K562 (cell line): Measurements from ENCODE around the gene ADK. TPM values are rescaled to one million over a fixed set of nuclear protein-coding genes. Genes with fewer than 3 reads are reported as not detected.

Experiments used
- CHD1 ChIP-seq: fragments of 200-600 bp; sonication (generic); IDR thresholded peaks from one replicate; pipeline ENCODE4 v1.6.1; 2012; ENCODE audit warnings: mild to moderate bottlenecking, moderate library complexity, low read length, inconsistent platforms
- ELF4 ChIP-seq: fragments of 450-650 bp; formaldehyde crosslinking; IDR thresholded peaks from 2 replicates; pipeline ENCODE4 v1.4.0; 2022; ENCODE audit warnings: missing genetic modification characterization
- HNRNPUL1 ChIP-seq: fragments of 200-400 bp; formaldehyde crosslinking; IDR thresholded peaks from 2 replicates; pipeline ENCODE4 v1.6.1; 2017; ENCODE audit warnings: low read length
- HOXB6 ChIP-seq: fragments of 250-450 bp; sonication (Bioruptor Pico); IDR thresholded peaks from 2 replicates; pipeline ENCODE4 v1.5.1; 2022; ENCODE audit warnings: mild to moderate bottlenecking, borderline replicate concordance
- KAT2B ChIP-seq: IDR thresholded peaks from one replicate; pipeline ENCODE4 v1.6.1; 2012; ENCODE audit warnings: low read depth, mild to moderate bottlenecking, control low read depth, inconsistent platforms, low read length, moderate library complexity
- SIN3A ChIP-seq, 2 experiments: fragments of 150-350 bp in 1 of 2; IDR thresholded peaks; 2 replicates each; pipeline ENCODE4 v1.6.1; 2011 to 2016; ENCODE audit warnings: borderline replicate concordance in 2 of 2, low read depth in 2 of 2, low read length in 2 of 2, mild to moderate bottlenecking in 2 of 2, moderate library complexity in 2 of 2; ENCODE audit not compliant: control insufficient read depth in 1 of 2
- polyA plus RNA-seq, 8 experiments: library from polyadenylated mRNA; depleted of rRNA in 4 of 8; stranded (reverse) in 5 of 8; unstranded in 3 of 8; fragments of >200 nt; fragmentation: Nextera tagmentation in 2 of 8; fragmentation: Illumina TruSeq in 1 of 8; extraction: Ambion mirVana in 2 of 8; extraction: Trizol in 1 of 8; gene quantifications; 2 replicates each; pipeline versions ENCODE4 v1.2.1 to v1.2.3, GENCODE V29; 2011 to 2014; ENCODE audit warnings: inconsistent platforms in 1 of 8, missing spikeins in 1 of 8
- total RNA-seq, 7 experiments: library from RNA; depleted of rRNA in 6 of 7; stranded (reverse); fragments of >200 nt in 6 of 7; fragmentation: Illumina TruSeq in 2 of 7; extraction: Trizol in 2 of 7; gene quantifications; 2 replicates each; pipeline versions ENCODE4 v1.2.1 to v1.2.3, GENCODE V29; 2011 to 2021; ENCODE audit warnings: low replicate concordance in 1 of 7
- TF ChIP-seq, protein P1 (sequence below): fragments of 250-450 bp; sonication (Bioruptor Pico); IDR thresholded peaks from 2 replicates; pipeline ENCODE4 v1.4.0; 2020; ENCODE audit warnings: mild to moderate bottlenecking, moderate library complexity
- TF ChIP-seq, protein P2 (sequence below): IDR thresholded peaks from 3 replicates; pipeline ENCODE4 v1.6.1; 2011; ENCODE audit warnings: borderline replicate concordance, mild to moderate bottlenecking, moderate library complexity; ENCODE audit not compliant: insufficient read length; ENCODE audit errors: extremely low read depth
- TF ChIP-seq, protein P3 (sequence below): fragments of 450-650 bp; formaldehyde crosslinking; IDR thresholded peaks from 2 replicates; pipeline ENCODE4 v1.4.0; 2020; ENCODE audit warnings: mild to moderate bottlenecking, moderate library complexity

ADK gene
- total and polyA plus RNA-seq, 9 of the 15 experiments (the other 6 are each of a cell fraction or from before 2014, with no cell fraction given), result 54.2 to 97.8 (median 73.6) TPM

DNA sequence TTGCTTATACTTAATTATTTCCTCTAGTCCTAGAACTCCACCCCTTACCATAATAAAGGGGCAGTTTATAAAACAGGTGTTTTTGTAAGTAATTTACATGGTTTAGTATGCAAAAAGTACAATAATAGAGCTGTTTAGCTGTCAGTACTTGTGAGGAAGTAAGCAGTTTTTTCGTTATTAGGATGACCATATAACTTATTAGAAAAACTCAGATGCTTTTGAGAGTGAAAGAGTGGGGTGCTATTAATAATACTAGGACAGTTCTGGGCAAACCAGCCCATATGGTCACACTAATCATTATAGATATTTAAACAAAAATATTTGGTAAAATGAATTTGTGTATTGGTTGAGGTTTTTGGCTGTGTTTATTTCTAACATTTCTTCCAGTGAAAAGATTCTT is 473.5 kb downstream of the ADK start (continued):
- TF ChIP-seq, protein P1, sequence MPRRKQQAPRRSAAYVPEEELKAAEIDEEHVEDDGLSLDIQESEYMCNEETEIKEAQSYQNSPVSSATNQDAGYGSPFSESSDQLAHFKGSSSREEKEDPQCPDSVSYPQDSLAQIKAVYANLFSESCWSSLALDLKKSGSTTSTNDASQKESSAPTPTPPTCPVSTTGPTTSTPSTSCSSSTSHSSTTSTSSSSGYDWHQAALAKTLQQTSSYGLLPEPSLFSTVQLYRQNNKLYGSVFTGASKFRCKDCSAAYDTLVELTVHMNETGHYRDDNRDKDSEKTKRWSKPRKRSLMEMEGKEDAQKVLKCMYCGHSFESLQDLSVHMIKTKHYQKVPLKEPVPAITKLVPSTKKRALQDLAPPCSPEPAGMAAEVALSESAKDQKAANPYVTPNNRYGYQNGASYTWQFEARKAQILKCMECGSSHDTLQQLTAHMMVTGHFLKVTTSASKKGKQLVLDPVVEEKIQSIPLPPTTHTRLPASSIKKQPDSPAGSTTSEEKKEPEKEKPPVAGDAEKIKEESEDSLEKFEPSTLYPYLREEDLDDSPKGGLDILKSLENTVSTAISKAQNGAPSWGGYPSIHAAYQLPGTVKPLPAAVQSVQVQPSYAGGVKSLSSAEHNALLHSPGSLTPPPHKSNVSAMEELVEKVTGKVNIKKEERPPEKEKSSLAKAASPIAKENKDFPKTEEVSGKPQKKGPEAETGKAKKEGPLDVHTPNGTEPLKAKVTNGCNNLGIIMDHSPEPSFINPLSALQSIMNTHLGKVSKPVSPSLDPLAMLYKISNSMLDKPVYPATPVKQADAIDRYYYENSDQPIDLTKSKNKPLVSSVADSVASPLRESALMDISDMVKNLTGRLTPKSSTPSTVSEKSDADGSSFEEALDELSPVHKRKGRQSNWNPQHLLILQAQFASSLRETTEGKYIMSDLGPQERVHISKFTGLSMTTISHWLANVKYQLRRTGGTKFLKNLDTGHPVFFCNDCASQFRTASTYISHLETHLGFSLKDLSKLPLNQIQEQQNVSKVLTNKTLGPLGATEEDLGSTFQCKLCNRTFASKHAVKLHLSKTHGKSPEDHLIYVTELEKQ (CRISPR knock-in tag), result no peak
- TF ChIP-seq, protein P2, sequence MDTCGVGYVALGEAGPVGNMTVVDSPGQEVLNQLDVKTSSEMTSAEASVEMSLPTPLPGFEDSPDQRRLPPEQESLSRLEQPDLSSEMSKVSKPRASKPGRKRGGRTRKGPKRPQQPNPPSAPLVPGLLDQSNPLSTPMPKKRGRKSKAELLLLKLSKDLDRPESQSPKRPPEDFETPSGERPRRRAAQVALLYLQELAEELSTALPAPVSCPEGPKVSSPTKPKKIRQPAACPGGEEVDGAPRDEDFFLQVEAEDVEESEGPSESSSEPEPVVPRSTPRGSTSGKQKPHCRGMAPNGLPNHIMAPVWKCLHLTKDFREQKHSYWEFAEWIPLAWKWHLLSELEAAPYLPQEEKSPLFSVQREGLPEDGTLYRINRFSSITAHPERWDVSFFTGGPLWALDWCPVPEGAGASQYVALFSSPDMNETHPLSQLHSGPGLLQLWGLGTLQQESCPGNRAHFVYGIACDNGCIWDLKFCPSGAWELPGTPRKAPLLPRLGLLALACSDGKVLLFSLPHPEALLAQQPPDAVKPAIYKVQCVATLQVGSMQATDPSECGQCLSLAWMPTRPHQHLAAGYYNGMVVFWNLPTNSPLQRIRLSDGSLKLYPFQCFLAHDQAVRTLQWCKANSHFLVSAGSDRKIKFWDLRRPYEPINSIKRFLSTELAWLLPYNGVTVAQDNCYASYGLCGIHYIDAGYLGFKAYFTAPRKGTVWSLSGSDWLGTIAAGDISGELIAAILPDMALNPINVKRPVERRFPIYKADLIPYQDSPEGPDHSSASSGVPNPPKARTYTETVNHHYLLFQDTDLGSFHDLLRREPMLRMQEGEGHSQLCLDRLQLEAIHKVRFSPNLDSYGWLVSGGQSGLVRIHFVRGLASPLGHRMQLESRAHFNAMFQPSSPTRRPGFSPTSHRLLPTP, result no peak
- TF ChIP-seq SIN3A (IDR thresholded peaks at IDR 0.05; ENCODE audit: borderline replicate concordance in 2 of 2, control insufficient read depth in 1 of 2, low read depth in 2 of 2, low read length in 2 of 2) (no peak), HNRNPUL1 (no peak), ELF4 (CRISPR knock-in tag) (no peak), CHD1 (no peak), HOXB6 (no peak), KAT2B (no peak)
- TF ChIP-seq, protein P3, sequence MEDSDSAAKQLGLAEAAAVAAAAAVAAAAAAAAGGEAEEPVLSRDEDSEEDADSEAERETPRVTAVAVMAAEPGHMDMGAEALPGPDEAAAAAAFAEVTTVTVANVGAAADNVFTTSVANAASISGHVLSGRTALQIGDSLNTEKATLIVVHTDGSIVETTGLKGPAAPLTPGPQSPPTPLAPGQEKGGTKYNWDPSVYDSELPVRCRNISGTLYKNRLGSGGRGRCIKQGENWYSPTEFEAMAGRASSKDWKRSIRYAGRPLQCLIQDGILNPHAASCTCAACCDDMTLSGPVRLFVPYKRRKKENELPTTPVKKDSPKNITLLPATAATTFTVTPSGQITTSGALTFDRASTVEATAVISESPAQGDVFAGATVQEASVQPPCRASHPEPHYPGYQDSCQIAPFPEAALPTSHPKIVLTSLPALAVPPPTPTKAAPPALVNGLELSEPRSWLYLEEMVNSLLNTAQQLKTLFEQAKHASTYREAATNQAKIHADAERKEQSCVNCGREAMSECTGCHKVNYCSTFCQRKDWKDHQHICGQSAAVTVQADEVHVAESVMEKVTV, result no peak
